ENCODE results near the gene CFAP46.

The CFAP46 gene

GRCh38 chr10:132899751-132900065 lies 42.7 kb downstream of the CFAP46 start:
- TF ChIP-seq POLR2AphosphoS5 (IDR thresholded peaks at IDR 0.05; ENCODE audit: low read depth, low read length) (no peak), SIN3A (IDR thresholded peaks at IDR 0.05; ENCODE audit: borderline replicate concordance, insufficient read depth, low read length) (no peak), FOXP2 (optimal IDR thresholded peaks at IDR 0.05; ENCODE audit: borderline replicate concordance, extremely low read depth, extremely low read length, insufficient read depth) (no peak), TAF1 (IDR thresholded peaks at IDR 0.05; ENCODE audit: borderline replicate concordance, insufficient read depth, low read length) (no peak), REST (IDR thresholded peaks at IDR 0.05; ENCODE audit: insufficient read depth in 1 of 2, low read depth in 2 of 2, low read length in 2 of 2) (no peak)

- TF ChIP-seq REST (IDR thresholded peaks at IDR 0.05; ENCODE audit: insufficient read depth in 1 of 2, low read depth in 2 of 2, low read length in 2 of 2) (no peak), TAF1 (IDR thresholded peaks at IDR 0.05; ENCODE audit: borderline replicate concordance, insufficient read depth, low read length) (no peak), SIN3A (IDR thresholded peaks at IDR 0.05; ENCODE audit: borderline replicate concordance, insufficient read depth, low read length) (no peak), FOXP2 (optimal IDR thresholded peaks at IDR 0.05; ENCODE audit: borderline replicate concordance, extremely low read depth, extremely low read length, insufficient read depth) (no peak), POLR2AphosphoS5 (IDR thresholded peaks at IDR 0.05; ENCODE audit: low read depth, low read length) (no peak)
Measured at GRCh38 chr10:132899054-132899750, 43.2 kb downstream of the CFAP46 start.

- TF ChIP-seq REST (IDR thresholded peaks at IDR 0.05; ENCODE audit: insufficient read depth in 1 of 2, low read depth in 2 of 2, low read length in 2 of 2) (no peak), FOXP2 (optimal IDR thresholded peaks at IDR 0.05; ENCODE audit: borderline replicate concordance, extremely low read depth, extremely low read length, insufficient read depth) (no peak), POLR2AphosphoS5 (IDR thresholded peaks at IDR 0.05; ENCODE audit: low read depth, low read length) (no peak), TAF1 (IDR thresholded peaks at IDR 0.05; ENCODE audit: borderline replicate concordance, insufficient read depth, low read length) (no peak), SIN3A (IDR thresholded peaks at IDR 0.05; ENCODE audit: borderline replicate concordance, insufficient read depth, low read length) (no peak)
Measured at GRCh38 chr10:132898391-132899053, 43.8 kb downstream of the CFAP46 start.

GRCh38 chr10:132897516-132898381 lies 44.6 kb downstream of the CFAP46 start:
- TF ChIP-seq REST (IDR thresholded peaks at IDR 0.05; ENCODE audit: insufficient read depth in 1 of 2, low read depth in 2 of 2, low read length in 2 of 2) (no peak), POLR2AphosphoS5 (IDR thresholded peaks at IDR 0.05; ENCODE audit: low read depth, low read length) (no peak), FOXP2 (optimal IDR thresholded peaks at IDR 0.05; ENCODE audit: borderline replicate concordance, extremely low read depth, extremely low read length, insufficient read depth) (no peak), TAF1 (IDR thresholded peaks at IDR 0.05; ENCODE audit: borderline replicate concordance, insufficient read depth, low read length) (no peak), SIN3A (IDR thresholded peaks at IDR 0.05; ENCODE audit: borderline replicate concordance, insufficient read depth, low read length) (no peak)
